Measurements from ENCODE around the gene MLH3.

The MLH3 gene

DNA sequence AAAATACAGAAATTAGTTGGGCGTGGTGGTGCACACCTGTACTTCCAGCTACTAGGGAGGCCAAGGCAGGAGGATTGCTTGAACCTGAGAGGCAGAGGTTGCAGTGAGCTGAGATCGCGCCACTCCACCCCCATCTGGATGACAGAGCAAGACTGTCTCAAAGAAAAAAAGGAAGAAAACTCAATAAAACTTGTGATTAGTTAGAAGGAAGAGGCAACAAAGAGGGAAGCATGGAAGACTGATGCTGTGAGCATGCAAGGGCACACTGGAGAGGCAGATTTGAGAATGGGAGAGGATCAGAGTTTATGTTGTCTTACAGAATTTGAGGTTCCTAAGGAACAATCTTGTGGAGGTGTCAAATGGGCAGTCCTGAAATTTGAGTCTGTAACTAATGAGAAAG lies 15.4 kb upstream of the MLH3 start:
- DNase-seq (ENCODE audit: low spot score), result no peak

DNA sequence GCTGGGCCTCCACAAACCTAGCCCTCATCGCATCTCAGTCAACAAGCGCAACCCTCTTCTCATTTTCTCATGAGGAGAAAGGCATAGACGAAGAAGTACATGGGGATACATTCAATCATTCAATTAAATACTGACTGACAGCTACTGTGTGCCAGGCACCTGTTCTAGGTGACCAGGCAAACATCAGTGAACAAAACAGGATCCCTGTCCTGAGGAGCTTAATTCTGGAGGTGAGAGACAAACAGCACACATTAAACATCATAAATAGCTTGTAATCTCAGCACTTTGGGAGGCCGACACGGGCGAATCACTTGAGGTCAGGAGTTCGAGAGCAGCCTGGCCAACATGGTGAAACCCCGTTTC lies 12.9 kb upstream of the MLH3 start:
- no peak for DNase-seq (ENCODE audit: low spot score)

DNA sequence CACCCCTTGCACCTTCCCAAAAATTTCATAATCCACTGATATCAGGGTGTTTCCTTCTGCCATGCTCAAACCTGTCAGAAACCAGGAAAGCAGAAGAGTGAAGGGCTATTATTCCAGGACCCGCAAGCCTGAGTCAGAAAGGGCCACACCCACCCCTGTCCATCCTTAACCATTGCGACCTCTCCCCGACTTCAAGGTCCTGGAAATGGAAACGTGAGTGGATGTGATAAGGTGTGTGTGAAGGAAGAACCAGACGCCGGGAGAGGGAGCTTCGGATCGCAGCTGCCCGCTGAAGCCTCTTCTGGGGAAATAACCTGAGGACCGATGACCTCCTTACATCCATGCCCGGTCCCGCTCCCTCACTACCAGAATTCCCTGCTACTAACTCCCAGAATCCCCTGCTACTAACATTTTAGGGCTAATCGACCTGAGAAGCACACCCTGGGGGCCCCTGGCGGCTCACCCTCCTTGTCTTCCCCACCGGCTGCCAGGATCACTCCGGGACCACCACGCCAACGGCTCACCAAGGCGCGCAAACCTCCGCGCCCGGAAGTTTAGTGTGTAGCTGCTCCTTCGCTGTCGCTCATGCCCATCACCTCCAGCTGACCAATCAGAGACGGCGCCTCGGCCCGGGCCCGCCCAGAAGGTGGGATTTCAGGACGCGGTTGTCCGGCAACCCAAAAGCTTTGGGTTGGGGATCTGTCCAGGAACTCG lies 12.4 kb upstream of the MLH3 start, which contains the start of gene ACYP1:
ACYP1 (minus strand) TSS at position 534 of the 714 bp plus-strand sequence; CDS start at position 63, 471 bp downstream.
- peak; percentile 73 for DNase-seq (ENCODE audit: low spot score)

DNA sequence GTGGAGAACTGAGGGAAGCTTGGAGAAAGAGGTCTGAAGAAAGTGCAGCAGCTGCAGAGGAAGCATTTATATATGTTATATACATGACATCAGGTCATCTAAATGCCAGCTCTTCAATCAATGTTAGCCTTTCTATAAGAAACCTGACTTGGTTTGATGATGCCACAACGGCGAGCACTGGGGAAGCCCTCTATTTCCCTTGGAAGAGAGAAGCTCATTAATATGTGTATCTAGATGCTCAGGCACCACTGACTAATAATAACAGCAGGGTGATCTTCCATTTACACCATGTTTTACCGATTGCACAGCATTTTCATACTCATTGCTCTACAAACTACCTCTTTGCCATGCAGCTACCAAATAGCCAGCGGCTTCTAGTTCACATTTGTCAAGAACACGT lies 11.7 kb upstream of the MLH3 start:
- no peak for DNase-seq (ENCODE audit: low spot score)

DNA sequence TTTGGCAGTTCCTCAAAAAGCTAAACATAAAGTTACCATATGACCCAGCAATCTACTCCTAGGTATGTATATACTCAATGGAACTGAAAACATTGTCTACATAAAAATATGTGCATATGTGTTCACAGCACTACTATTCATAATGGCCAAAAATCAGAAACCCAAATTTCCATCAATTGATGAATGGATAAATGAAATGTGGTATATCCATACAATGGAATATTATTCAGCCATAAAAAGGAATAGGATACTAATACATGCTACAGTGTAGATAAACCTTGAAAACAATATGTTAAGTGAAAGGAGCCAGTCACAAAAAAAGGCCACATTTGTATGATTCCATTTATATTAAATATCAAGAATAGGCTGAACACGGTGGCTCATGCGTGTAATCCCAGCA lies 9.2 kb upstream of the MLH3 start:
- no peak for DNase-seq (ENCODE audit: low spot score)

DNA sequence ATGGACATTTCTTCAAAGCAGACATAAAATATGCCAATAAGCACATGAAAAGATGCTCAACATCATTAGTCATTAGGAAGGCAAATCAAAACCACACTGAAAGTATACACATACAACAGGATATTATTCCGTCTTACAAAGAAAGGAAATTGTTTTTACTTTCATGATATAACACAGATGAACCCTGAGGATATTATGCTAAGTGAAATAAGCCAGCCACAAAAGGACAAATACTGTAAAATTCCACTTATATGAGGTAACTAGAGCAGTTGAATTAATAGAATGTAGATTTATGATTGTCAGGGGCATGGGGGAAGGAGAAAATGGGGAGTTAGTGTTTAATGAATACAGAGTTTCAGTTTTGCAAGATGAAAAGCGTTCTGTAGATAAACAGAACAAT lies 8.4 kb upstream of the MLH3 start:
- no peak for DNase-seq (ENCODE audit: low spot score)

DNA sequence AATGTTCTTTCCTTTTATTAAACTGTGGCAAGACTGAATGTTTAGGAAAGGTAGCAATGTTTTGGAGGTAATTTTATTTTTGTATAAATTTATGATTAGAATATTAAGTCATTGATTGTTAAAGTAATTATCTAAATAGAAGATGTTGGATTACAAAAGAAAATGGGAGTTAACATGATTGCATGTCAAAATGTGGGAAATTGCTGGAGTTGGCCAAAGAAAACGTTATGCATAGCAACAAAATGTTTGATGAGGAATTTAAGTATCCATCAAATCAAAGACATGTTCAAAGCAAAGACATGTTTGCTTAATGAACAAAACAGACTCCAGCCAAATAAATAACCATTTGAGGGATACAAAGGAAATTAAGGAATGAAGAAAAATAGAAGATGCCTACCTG lies 3.2 kb upstream of the MLH3 start:
- no peak for DNase-seq (ENCODE audit: low spot score)

DNA sequence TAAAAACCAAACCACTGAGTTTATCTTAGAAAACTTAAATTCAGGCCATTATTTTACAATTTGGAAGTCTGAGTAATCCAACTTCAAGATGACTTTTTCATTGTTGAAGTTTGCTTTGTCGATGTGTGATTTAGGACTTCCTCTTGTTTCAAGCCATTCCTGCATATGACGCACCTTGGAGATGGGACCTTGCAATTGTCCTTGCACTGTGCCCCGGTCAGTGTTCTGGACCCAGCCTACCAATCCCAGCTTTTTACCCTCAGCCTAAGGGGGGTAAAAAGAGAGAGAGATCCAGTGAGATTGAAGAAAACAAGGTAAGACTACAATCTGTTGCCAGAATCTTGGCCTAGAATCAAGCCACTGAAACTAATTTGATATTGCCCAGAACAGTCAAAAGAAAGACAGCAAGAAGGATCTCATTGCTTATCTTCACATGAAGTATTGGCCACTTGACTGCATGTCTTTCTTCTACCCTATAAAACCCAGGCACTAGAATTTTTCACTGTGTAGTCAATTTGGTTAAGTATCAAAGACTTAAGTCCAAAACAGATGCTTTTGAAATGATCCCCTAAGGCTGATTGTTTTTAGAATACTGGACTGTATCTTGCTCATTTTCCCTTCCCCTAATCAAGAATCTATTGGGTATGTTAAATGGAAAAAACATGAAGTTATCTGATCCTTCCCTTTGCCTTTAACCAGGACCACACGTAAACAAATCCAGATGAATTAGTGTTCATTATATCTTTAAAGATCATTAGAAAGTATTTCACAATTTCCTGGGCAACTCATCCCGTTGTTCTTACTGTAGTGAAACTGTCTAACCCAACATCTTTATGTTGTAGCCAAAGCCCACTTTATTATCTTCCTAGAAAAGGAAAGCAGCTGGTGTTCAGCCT lies 2.4 kb upstream of the MLH3 start:
- DNase-seq (ENCODE audit: low spot score), result no peak

DNA sequence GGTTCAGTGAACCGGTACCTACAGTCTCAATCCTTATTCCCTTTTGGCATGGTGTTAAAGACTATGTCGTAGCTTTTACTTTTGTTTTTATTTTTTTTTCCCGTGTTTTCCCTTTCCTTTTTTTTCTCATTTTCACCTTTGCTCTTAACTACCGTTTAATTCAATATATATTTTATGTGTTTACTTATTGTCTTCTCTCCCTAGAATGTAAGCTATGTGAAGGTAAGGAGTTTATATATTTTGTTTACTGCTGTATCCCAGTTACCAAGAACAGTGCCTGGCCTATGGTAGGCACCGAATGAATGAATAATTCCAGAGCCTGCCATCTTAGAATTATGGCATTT lies 261 bp upstream of the MLH3 start:
- DNase-seq (ENCODE audit: low spot score), result no peak

DNA sequence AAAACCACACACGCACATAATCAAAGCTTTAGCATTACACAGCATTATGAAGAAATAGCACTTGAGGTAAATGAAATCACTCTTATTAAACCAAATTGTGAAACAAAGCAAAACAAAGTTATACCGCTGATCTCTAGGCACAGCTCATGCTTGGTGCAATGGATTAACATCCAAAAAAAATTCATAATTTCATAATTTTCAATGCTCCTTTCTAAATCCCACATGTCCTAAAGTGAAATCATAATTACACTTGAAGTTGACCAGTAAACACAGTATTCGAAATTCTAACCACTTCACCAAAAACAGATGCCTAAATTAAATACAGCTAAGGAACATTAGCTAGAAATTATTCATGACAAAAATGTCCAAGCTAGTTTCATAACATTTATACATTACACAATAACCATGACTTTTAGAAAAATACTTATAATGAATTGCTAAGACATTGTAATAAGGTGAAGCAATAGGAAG lies 1.5 kb downstream of the MLH3 start:
- no peak for DNase-seq (ENCODE audit: low spot score)

DNA sequence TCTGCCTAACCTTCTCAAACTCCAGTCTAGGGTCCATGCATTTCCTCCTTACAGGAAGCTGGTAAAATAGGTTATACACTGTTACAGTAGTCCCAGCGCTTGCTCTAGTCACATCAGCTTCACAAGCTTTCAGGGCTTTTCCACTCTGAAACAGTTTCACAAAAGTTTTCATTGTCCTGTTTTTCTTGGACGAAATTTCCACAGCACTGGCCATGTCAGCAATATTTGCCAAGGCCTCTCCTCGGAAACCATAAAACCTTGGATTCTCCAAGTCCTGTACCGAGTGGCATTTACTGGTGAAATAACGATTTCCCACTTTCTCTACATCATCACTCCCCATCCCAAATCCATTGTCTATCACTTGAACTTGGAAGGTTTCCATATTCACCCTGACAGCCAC lies 2.1 kb downstream of the MLH3 start:
- no peak for DNase-seq (ENCODE audit: low spot score)

DNA sequence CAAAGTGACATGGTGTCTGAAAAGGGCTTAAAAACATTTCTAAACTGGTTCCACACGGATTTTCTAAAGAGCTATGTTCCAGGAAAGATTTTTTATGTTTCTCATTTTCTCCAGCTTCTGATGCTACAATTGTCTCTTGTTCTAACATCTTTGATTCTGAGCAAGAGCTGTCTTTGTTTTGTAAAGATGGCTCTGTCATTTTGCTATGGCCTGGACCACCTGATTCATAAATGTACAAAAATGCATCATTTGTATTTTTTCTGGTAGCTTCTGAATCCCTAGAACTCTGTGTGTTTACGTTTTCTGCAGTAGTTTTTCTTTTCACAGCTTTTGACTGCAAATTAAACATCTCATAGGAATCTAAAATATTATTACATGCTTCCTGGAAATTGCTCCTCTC lies 3.2 kb downstream of the MLH3 start:
- DNase-seq (ENCODE audit: low spot score), result no peak

DNA sequence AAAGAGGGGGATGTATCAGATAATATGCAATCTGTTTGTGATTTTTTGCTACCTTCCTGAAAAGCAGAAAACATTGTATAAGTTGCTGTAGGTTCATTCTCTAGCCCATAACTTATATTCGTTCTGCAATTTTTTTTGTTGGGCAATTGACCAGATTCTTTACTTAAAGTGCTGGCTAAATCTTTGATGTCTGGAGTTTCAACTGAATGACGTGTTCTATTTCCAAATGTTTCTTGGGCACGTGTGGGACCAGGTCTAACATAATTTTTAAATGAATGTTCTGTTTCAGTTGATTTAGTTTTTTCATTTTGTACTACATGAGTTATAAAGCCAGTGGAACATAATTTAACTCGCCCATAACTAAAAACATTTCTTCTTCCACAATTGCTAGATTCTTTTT lies 3.8 kb downstream of the MLH3 start:
- no peak for DNase-seq (ENCODE audit: low spot score)

DNA sequence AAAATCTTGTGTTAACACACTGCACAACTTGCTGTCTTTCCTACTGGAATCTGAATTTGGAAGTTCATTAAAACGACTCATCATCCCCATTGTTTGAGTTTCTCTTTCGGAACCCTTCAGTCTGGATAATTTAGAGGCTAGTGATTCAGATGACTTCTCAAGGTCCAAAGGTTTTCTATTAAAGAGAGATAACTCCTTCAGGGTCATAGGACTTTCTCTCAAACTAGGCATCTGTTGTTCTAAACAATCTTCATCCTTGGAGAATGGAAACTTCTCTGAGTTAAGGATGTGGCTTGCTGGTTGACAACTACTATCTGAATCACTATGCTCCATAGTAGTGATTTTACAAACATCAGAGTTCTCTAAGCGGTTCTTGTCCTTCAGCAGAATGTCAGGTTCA lies 4.4 kb downstream of the MLH3 start:
- no peak for DNase-seq (ENCODE audit: low spot score)

DNA sequence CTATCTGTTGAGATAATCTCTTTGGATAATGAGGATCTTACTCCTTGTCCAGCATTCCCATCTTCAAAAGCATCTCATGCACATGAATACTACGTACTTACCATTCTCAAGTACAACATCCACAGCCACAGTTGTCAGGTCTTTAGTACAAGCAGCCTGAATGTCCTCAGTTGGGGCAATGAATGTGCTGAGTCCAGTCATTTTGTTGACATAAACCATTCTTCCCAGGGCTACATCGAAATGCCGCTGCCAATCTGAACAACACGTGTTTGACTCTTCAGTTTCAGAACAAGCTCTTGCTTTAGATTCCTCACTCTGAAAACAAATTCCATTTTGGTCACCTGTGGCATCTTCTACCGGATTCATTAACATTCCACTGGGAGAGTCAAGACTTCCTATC lies 5.0 kb downstream of the MLH3 start:
- no peak for DNase-seq (ENCODE audit: low spot score)

DNA sequence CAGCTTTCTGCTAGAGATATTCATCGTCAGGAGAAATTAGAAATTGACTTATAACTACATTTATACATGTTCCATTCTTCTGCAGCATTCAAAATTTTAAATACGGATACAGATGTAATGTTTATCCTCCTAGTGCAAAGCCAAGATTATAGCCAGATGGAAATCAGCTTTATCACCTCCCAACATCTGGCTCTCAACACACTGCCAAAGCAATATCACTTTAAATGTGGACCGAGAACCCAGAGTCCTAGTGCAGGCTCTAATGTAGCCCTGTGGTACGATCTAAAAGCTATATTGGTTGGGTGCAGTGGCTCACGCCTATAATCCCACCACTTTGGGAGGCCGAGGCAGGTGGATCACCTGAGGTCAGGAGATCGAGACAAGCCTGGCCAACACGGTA lies 6.5 kb downstream of the MLH3 start:
- no peak for DNase-seq (ENCODE audit: low spot score)

DNA sequence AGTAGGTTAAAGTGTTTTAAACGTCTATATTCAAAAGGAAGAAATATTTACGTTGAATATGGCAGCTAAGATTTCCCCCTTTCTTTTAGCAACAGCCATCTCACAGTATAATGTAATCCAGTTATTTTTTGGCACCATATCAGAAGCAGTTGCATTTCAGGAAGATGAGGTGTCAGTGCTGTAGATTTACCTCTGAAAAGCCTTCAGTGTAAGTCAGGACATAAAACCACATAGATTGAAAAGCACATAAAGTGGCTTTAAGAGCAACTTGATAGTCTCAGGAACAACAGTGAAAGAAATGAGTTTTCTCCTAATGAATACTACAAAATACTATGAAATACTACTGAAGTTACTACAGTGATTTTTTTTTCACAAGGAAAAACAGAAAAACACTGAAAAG lies 6.9 kb downstream of the MLH3 start:
- DNase-seq (ENCODE audit: low spot score), result no peak

DNA sequence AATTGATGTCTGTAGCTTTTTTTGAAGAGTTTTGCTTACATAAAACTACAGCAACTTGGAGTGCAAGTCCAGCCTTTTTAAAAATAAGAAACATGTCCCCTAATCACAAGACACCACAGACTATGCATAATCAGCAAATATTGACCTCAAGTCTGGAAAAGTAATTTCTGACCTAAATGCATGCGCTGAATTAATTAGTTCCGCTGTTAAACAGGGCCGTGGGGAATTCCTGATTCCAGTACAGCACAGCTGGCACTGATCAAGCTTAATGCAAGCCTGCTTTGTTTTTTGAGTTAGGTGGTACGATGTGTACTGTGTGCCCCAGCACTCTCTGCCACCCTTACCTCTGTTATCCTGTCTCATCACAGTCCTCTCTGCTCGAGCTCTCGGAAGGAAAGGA lies 9.2 kb downstream of the MLH3 start:
- DNase-seq (ENCODE audit: low spot score), result no peak

DNA sequence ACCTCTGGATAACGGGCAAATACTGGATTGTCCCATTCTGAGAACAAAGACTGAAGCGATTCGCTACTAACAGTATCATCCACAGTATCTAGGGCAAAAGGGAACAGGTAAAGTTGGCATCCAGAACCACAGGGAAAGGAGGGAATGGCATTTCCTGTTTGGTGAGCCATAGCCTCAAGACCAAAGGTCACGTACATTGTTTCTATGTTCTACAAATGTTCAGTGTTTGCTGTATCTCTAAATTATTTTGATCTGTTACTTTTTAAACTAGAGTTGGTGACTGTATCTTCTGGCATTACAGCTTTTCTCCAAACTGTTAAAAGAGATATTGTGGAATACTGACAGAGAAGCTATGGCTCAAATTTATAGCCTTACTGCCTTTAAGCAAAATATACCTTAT lies 9.7 kb downstream of the MLH3 start:
- DNase-seq (ENCODE audit: low spot score), result no peak

DNA sequence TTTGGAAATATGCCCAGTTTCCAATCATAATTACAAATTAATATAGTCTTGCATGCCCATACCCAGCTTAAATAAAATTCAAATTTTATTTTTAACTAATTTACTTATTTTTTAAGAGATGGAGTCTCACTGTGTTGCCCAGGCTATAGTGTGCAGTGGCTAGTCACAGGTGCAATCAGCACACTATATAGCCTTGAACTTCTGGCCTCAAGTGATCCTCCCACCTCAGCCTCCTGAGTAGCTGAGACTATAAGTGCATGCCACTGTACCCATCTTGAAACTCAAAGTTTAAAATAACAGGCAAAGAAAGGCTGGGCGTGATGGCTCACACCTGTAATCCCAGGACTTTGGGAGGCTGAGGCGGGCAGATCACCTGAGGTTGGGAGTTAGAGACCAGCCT lies 10.3 kb downstream of the MLH3 start:
- DNase-seq (ENCODE audit: low spot score), result no peak

DNA sequence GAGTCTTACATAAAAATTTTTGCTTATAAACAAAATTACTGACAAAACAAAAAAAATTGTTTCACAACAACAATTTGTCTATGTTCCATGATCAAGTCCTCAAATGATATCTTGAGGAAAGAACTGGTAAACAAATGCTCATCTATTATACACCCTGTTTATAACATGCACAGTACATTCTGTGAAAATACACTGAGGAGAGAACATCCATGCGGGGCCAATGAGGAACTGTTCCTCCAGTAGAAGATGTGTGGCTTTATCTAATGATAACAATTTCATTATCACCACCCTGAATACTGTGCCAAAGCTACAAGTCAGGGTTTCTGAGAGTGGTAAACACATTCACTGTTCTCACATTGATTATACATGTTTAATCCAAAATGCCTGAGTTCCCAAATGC lies 10.8 kb downstream of the MLH3 start:
- no peak for DNase-seq (ENCODE audit: low spot score)

DNA sequence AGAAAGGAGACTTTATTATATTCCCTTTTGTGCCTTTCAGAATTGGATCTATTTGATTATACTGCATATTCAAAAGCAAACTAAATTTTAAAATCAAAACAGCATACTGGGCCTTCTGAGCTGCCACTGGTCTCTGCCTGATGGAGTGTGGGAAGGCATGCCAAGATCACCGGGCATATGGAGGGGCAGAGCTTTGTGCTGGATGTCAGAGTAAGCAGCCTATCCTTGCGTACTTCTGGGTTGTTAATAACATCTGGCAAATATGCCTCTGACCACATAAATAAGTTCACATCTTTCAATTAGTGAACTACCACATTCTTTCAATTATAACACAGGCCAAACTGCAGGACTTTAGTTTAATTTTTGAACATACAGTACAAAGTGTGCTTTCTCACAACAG lies 18.3 kb downstream of the MLH3 start:
- DNase-seq (ENCODE audit: low spot score), result no peak

DNA sequence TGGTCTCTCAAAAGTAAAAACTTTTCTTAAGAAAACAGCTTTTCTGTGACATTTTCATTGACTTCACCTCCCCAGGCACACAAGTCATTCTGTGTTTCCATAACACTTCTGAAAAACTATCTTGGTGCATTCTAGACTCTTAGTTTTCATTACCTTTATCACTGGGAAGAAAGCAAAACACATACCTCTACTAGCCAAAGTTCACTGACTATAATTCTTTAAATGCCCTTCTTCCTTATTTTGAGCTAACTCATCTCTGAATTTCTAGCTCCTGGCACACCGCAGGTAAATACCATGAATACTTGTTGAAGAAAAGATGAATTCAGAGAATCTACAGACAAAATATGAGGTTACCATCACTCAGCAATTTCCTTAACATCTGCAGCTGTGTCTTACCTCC lies 21.1 kb downstream of the MLH3 start:
- no peak for DNase-seq (ENCODE audit: low spot score)

DNA sequence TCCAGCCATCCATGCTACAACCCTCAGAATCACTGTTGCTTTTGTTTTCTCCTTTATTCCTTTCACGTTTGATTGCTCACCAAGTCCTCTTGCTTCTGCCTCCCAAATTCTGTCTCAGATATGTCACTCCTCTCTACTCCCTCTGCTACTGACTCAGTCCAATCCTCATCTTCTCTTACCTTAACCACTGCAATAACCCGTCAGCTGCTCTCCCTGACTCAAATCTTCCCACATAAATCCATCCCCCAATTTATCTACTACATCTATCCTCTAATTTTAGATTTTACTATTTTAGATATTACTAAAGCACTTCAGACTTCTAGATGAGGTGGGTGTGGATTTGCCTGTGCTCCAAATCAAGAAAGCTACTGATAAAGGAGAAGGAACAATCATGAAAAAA lies 25.4 kb downstream of the MLH3 start:
- no peak for DNase-seq (ENCODE audit: low spot score)

Measured in HuH-7.5 (cell line).